Fibroblast of lung (primary cell): ENCODE data around the gene SPEM1.

Source experiments
- CTCF ChIP-seq, 2 donors: IDR thresholded peaks in 1 of 2; conservative IDR thresholded peaks in 1 of 2; 1 replicate in 1 of 2; 2 replicates in 1 of 2; pipeline ENCODE4 v1.5.1; 2011 to 2012; ENCODE audit warnings: low read length in 2 of 2, control low read depth in 1 of 2, inconsistent platforms in 1 of 2, low read depth in 1 of 2, mild to moderate bottlenecking in 1 of 2
- EZH2 ChIP-seq: IDR thresholded peaks from 2 replicates; pipeline ENCODE4 v1.5.1; 2012; ENCODE audit warnings: low read length, control low read depth, mild to moderate bottlenecking; ENCODE audit errors: missing control alignments

- TF ChIP-seq CTCF (conservative IDR thresholded peaks at IDR 0.05 in 1 of 2, IDR thresholded peaks at IDR 0.05 in 1 of 2; ENCODE audit: low read depth in 1 of 2, low read length in 2 of 2) (no peak), EZH2 (no peak)
These were observed 29.9 kb upstream of the SPEM1 start for GRCh38 chr17:7389924-7390910.
